Pulmonary artery endothelial cell (primary cell): ENCODE measurements around the gene PRKAB1. TPM values are rescaled to one million over a fixed set of nuclear protein-coding genes. Genes with fewer than 3 reads are reported as not detected.
"Not testable (repeated sequence)": the region's sequence is repeated elsewhere in the genome, so short reads cannot be mapped to it uniquely, and the experiment has no call there.

ENCODE experiments used
- DNase-seq: peaks from one replicate; pipeline ENCODE4 v3.0.0-alpha.2; 2011; ENCODE audit warnings: low read depth, low spot score
- total RNA-seq: library from RNA; depleted of rRNA; stranded (reverse); fragments of >200 nt; gene quantifications from 2 replicates; pipeline ENCODE4 v1.2.3, GENCODE V29; 2014

PRKAB1 gene
- total RNA-seq, 1 donor from 2014 or later = 14.2 TPM

- no peak for DNase-seq
Measured at GRCh38 chr12:119683816-119684215, 15.9 kb downstream of the PRKAB1 start.

- no peak for DNase-seq
Measured at GRCh38 chr12:119684711-119685369, 16.9 kb downstream of the PRKAB1 start.

GRCh38 chr12:119685375-119685774, 17.4 kb downstream of the PRKAB1 start:
- DNase-seq = no peak

- no peak for DNase-seq
Measured at GRCh38 chr12:119686355-119686754, 18.4 kb downstream of the PRKAB1 start.

- no peak for DNase-seq
Measured at GRCh38 chr12:119686776-119687175, 18.8 kb downstream of the PRKAB1 start.

GRCh38 chr12:119687406-119687805, 19.5 kb downstream of the PRKAB1 start:
- DNase-seq = no peak

GRCh38 chr12:119687879-119688278, 19.9 kb downstream of the PRKAB1 start:
- no peak for DNase-seq

- no peak for DNase-seq
Measured at GRCh38 chr12:119689935-119690500, 22.1 kb downstream of the PRKAB1 start.

GRCh38 chr12:119691202-119691810, 23.4 kb downstream of the PRKAB1 start:
- no peak for DNase-seq

- peak; percentile 69 for DNase-seq
Measured at GRCh38 chr12:119692410-119692809, 24.5 kb downstream of the PRKAB1 start.

- DNase-seq = peak; percentile 78
Measured at GRCh38 chr12:119692997-119693396, 25.1 kb downstream of the PRKAB1 start.

- no peak for DNase-seq
Measured at GRCh38 chr12:119693511-119693910, 25.6 kb downstream of the PRKAB1 start.

- no peak for DNase-seq
Measured at GRCh38 chr12:119694111-119694510, 26.2 kb downstream of the PRKAB1 start.

GRCh38 chr12:119695034-119695433, 27.1 kb downstream of the PRKAB1 start:
- no peak for DNase-seq

GRCh38 chr12:119696943-119697342, 29.0 kb downstream of the PRKAB1 start:
- DNase-seq = no peak

- no peak for DNase-seq
Measured at GRCh38 chr12:119699199-119699760, 31.3 kb downstream of the PRKAB1 start.

GRCh38 chr12:119700078-119700477, 32.1 kb downstream of the PRKAB1 start:
- no peak for DNase-seq

GRCh38 chr12:119704065-119704747, 36.3 kb downstream of the PRKAB1 start:
- DNase-seq = no peak

- no peak for DNase-seq
Measured at GRCh38 chr12:119705182-119705581, 37.2 kb downstream of the PRKAB1 start.

- not testable (repeated sequence) for DNase-seq
Measured at GRCh38 chr12:119706427-119706826, 38.5 kb downstream of the PRKAB1 start.

GRCh38 chr12:119710374-119710964, 42.5 kb downstream of the PRKAB1 start:
- no peak for DNase-seq
